Bronchial epithelial cell (primary cell): ENCODE data around the gene BHLHE23. TPM values are rescaled to one million over a fixed set of nuclear protein-coding genes. Genes with fewer than 3 reads are reported as not detected.

Experiments used
- DNase-seq: peaks from one replicate; pipeline ENCODE4 v3.0.0-alpha.2; 2010; ENCODE audit warnings: low read depth
- FAIRE-seq: peaks from 2 replicates; lab custom pipeline; 2011; peaks lifted over from hg19 to GRCh38; lab: Jason Lieb, UNC
- H3K27me3 ChIP-seq: 2 replicates; pipeline ENCODE4 v1.5.1; 2011; ENCODE audit warnings: low read length; ENCODE audit not compliant: control insufficient read depth, insufficient read depth
- H3K36me3 ChIP-seq: 2 replicates; pipeline ENCODE4 v1.5.1; 2011; ENCODE audit warnings: low read length; ENCODE audit not compliant: control insufficient read depth, insufficient read depth
- H3K4me3 ChIP-seq: 2 replicates; pipeline ENCODE4 v1.5.1; 2011; ENCODE audit warnings: mild to moderate bottlenecking, low read depth, low read length, control low read depth
- total RNA-seq: library from RNA; depleted of rRNA; stranded (reverse); fragments of >200 nt; gene quantifications from 2 replicates; pipeline ENCODE4 v1.2.1, GENCODE V29; 2014
- TF ChIP-seq, protein P1 (sequence below): IDR thresholded peaks from 2 replicates; pipeline ENCODE4 v1.5.1; 2011; ENCODE audit warnings: mild to moderate bottlenecking, moderate library complexity, low read length, control low read depth, inconsistent platforms; ENCODE audit not compliant: insufficient read depth, severe bottlenecking

The BHLHE23 gene
- total RNA-seq, 1 donor from 2014 or later = not detected

DNA sequence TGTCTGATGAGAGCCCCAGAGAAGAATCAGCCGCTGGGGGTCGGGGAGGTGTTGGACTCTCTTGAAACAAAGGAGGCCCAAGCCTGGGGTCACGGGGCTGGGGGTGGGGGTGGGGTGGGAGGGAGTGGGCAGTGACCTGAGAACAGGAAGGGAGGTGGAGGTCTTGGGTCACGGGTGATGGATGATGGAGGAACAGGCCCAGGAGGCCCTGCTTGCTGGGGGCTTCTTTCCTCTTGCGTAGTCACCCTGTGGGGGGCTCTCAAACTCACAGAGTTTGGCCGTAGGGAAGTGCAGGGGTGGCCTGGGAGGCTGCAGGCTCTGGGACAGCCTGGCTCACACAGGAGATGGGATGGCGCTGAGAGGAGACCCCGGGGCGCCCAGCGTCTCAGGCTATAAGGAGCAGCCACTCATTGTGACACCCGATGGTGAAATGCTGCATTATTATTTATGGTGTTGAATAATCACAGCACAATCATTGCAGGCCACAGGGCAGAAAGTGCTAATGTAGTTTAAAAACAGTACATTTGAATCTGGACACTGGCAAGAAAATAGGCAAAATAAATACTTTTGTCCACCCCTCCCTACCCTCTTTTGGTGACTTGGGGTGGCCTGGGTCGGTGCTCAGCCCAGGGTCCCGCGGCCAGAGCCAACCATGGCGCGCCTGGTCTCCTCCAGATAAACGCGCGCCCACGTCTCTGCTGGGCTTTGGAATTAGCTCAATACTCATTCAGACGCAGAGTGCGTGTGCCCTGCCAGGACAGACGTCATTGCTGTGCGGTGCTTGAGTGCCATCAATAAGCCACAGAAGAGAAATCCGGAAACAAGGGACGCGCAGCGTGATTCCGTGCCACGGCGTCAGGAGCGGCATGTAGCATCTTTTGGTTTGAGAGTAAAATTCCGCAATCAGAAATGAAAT, 27.3 kb upstream of the BHLHE23 start:
- peaks cover 6% of the 10 kb centered on the region for H3K27me3 ChIP-seq
- H3K4me3 ChIP-seq = no peak overlapping the region
- TF ChIP-seq, protein P1, sequence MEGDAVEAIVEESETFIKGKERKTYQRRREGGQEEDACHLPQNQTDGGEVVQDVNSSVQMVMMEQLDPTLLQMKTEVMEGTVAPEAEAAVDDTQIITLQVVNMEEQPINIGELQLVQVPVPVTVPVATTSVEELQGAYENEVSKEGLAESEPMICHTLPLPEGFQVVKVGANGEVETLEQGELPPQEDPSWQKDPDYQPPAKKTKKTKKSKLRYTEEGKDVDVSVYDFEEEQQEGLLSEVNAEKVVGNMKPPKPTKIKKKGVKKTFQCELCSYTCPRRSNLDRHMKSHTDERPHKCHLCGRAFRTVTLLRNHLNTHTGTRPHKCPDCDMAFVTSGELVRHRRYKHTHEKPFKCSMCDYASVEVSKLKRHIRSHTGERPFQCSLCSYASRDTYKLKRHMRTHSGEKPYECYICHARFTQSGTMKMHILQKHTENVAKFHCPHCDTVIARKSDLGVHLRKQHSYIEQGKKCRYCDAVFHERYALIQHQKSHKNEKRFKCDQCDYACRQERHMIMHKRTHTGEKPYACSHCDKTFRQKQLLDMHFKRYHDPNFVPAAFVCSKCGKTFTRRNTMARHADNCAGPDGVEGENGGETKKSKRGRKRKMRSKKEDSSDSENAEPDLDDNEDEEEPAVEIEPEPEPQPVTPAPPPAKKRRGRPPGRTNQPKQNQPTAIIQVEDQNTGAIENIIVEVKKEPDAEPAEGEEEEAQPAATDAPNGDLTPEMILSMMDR = no peak
- no peak for DNase-seq
- H3K36me3 ChIP-seq = no peaks in the 10 kb centered on the region
- FAIRE-seq = no peak

DNA sequence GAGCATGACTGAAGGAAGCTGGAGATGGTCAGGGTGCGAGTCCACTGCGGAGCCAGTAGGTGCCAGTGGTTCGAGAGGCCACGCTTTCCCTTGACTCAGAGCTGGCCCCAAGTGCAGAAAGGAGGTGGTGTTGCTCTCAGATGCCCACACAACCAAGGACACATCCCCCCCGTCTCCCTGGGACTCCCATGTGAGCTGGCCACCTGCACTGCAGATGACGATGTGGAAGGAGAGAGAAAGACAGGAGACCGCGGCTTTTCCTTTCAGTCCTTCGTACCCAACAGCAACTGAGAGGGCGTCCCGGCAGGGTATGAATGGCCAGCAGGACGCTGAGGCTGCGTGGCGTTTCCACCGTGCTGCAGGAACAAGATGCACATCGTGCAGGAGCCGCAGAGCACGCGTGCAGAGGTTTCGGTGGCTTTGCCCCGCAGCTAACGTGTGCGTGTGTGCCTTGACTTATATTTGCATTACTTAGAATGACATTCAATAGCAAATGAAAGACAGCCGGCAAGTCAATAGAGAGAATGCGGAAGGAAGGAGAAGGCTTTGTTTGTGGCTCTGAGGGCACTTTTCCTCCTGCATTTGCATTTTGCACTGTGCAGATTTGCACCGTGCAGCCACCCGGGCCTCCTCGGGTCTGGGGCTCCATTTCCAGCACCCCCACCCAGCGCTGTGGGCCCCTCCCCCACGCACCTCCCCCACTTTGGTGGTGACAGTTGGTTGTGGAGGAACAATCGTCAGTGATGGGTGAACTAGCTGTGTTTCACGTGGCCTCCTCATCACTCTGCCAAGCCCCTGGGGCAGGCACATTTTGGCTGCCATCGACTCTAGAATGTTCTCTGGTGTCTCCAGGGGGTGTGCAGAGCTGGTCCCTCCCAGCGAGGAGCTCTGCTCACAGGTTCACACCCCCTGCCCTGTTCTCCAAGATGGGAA, 26.4 kb upstream of the BHLHE23 start:
- TF ChIP-seq, protein P1 = no peak
- Histone ChIP-seq H3K36me3 (no peaks in the 10 kb centered on the region), H3K4me3 (no peak overlapping the region), H3K27me3 (peaks cover 10% of the 10 kb centered on the region)
- no peak for FAIRE-seq
- no peak for DNase-seq

DNA sequence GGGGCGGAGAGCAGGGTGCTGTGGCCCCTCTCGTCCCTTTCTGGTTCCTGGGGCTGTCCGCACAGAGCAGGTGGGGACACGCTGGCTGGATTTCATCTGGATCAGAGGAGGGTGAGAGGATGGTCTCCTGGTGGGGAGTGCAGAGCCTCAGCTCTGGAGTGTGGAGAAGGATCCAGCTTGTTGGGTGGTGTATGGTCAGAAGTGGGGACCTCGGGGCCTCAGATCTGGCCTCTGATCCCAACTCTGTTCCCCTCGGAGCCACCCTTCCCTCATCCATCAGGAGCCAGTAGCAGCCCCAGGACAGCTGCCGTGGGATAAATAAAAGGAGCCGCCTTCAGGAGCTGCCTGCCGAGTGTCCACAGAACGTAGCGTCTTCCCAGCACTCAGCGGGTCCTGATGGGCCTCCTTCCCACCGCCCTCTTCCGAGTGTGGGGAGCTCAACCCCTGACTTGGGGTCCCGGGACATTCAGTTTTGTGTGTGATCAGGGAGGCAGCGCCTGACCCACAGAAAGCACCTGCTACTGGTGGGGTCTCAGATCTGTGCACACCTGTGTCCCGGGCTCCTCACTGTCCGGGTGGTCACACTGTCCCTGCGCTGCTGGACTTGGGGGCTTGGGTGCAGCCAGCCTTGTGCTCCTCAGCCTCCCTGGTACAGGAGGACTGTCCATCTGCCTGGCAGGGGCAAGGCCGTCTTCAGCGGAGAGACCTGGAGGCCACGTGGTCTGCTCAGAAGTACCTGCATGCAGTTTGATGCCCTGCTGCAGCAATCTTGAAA, 25.4 kb upstream of the BHLHE23 start:
- Histone ChIP-seq H3K36me3 (no peaks in the 10 kb centered on the region), H3K27me3 (peaks cover 17% of the 10 kb centered on the region)

DNA sequence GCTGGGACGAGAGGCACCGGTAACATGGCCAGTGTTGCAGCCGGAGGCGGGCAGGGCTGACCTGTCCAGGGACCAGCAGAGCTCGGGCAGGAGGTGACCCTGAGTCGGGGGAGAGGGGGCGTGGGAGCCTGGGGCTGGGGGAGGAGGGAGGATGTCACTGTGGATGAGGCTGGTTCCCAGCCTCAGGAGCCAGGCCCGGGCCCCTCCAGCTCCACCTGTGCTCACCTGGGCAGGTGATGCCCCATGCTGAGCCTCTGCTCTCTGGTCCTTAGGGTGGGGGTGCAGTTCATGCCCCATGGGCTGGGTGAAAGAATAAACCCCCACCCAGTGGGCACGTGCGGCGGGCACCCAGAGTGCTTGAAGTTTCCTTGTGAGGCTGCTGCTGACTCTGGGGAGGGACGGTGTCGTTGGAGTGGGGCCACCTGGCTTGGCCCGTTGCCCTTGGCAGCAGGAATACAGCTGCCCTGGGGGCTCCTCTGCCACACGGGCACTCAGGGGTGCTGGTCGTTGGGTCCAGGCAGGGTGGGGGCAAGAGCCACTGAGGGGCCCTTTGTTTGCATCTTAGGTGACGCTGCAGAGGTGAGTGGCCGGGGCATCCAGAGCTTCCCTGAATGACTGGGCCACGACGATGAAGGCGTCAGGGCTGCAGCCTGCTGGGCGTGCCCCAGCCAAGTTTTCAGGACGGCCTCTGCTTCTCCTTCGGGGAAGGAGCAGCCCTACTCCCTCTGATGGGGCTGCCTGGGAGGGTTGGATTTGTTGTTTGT, 24.7 kb upstream of the BHLHE23 start:
- no peak for DNase-seq
- no peak overlapping the region for H3K4me3 ChIP-seq
- no peaks in the 10 kb centered on the region for H3K36me3 ChIP-seq
- TF ChIP-seq, protein P1 = no peak
- H3K27me3 ChIP-seq = peaks cover 17% of the 10 kb centered on the region
- no peak for FAIRE-seq

More for the DNA sequence above, 25.4 kb upstream of the BHLHE23 start:
- DNase-seq = no peak
- FAIRE-seq = no peak
- TF ChIP-seq, protein P1 = no peak
- H3K4me3 ChIP-seq = no peak overlapping the region
